GM12878 (cell line): ENCODE measurements around the gene CFB. TPM values are rescaled to one million over a fixed set of nuclear protein-coding genes. Genes with fewer than 3 reads are reported as not detected.

Experiments used
- ATAC-seq: fragments of 200-7000 bp; cut with Tn5 transposase; 3 replicates; pipeline ENCODE4 v1.9.1; 2020; ENCODE audit warnings: mild to moderate bottlenecking, moderate library complexity
- BruUV-seq: library from RNA; stranded (reverse); fragments of 400-500 nt; replicated peaks from 2 replicates; lab custom pipeline; 2021; lab: Mats Ljungman, UMichigan
- CTCF ChIA-PET: fragments of 300-600 bp; sonication (Branson Sonifier 250); formaldehyde crosslinking; extraction: SDS; loops from one replicate; lab custom pipeline; 2021; ENCODE audit warnings: inconsistent platforms; lab: Yijun Ruan, JAX
- POLR2A ChIA-PET: fragments of 350-600 bp; formaldehyde crosslinking; extraction: SDS; loops from one replicate; lab custom pipeline; 2021; ENCODE audit warnings: inconsistent platforms; lab: Charles Lee
- RAD21 ChIA-PET: fragments of 300-600 bp; sonication (Branson Sonifier 250); formaldehyde crosslinking; loops from one replicate; lab custom pipeline; 2023; ENCODE audit warnings: antibody characterized with exemption; ENCODE audit not compliant: unreplicated experiment; lab: Charles Lee
- SMC1A ChIA-PET: fragments of 300-600 bp; sonication (Branson Sonifier 250); formaldehyde crosslinking; loops from one replicate; lab custom pipeline; 2023; ENCODE audit not compliant: unreplicated experiment, uncharacterized antibody; lab: Charles Lee
- DNase-seq: peaks from one replicate; pipeline ENCODE4 v3.0.0-alpha.2; 2011; ENCODE audit warnings: low read depth, low spot score
- FAIRE-seq: peaks from 3 replicates; lab custom pipeline; 2011; peaks lifted over from hg19 to GRCh38; lab: Jason Lieb, UNC
- H2AFZ ChIP-seq: 2 replicates; pipeline ENCODE4 v1.6.0; 2011; ENCODE audit warnings: low read depth, low read length, control low read depth; ENCODE audit not compliant: control insufficient read depth
- H3K27ac ChIP-seq: 2 replicates; pipeline ENCODE4 v1.5.1; 2011; ENCODE audit warnings: control low read depth; ENCODE audit not compliant: control insufficient read depth, insufficient read depth
- H3K27me3 ChIP-seq, 2 experiments: replicated peaks in 1 of 2; 2 replicates each; pipeline versions ENCODE4 v1.6.0 to v1.6.1; 2011; ENCODE audit warnings: low read length in 1 of 2; ENCODE audit not compliant: control insufficient read depth in 2 of 2, insufficient read depth in 2 of 2
- H3K36me3 ChIP-seq, 2 experiments: 2 replicates each; pipeline ENCODE4 v1.5.1; 2011; ENCODE audit warnings: low read length in 1 of 2; ENCODE audit not compliant: control insufficient read depth in 2 of 2, insufficient read depth in 2 of 2
- H3K4me1 ChIP-seq: 2 replicates; pipeline ENCODE4 v1.6.1; 2011; ENCODE audit warnings: mild to moderate bottlenecking, low read length, moderate library complexity, mixed read lengths; ENCODE audit not compliant: control insufficient read depth, insufficient read depth
- H3K4me2 ChIP-seq: 2 replicates; pipeline ENCODE4 v1.6.0; 2011; ENCODE audit warnings: control low read depth; ENCODE audit not compliant: control insufficient read depth, insufficient read depth
- H3K4me3 ChIP-seq: fragments of 200-600 bp; sonication (generic); 2 replicates; pipeline ENCODE4 v1.5.1; 2016
- H3K79me2 ChIP-seq: 2 replicates; pipeline ENCODE4 v1.6.0; 2011; ENCODE audit warnings: low read length; ENCODE audit not compliant: control insufficient read depth, insufficient read depth
- H3K9ac ChIP-seq: 2 replicates; pipeline ENCODE4 v1.8.0; 2011; ENCODE audit warnings: low read length, control low read depth, mixed read lengths; ENCODE audit not compliant: control insufficient read depth, insufficient read depth
- H3K9me3 ChIP-seq: replicated peaks from 3 replicates; pipeline ENCODE4 v1.5.1; 2011; ENCODE audit warnings: mild to moderate bottlenecking, low read length; ENCODE audit not compliant: control insufficient read depth, insufficient read depth
- H4K20me1 ChIP-seq: 2 replicates; pipeline ENCODE4 v1.6.0; 2011; ENCODE audit not compliant: control insufficient read depth, insufficient read depth
- CHD4 ChIP-seq: fragments of 200-600 bp; sonication (generic); IDR thresholded peaks from 2 replicates; pipeline ENCODE4 v1.6.1; 2016; ENCODE audit warnings: mild to moderate bottlenecking
- DPF2 ChIP-seq: fragments of 450-650 bp; IDR thresholded peaks from 2 replicates; pipeline ENCODE4 v1.6.1; 2017; ENCODE audit warnings: mild to moderate bottlenecking
- EZH2 ChIP-seq: IDR thresholded peaks from 2 replicates; pipeline ENCODE4 v1.6.1; 2012; ENCODE audit warnings: low read depth, mild to moderate bottlenecking, control low read depth, inconsistent platforms, low read length, borderline replicate concordance; ENCODE audit not compliant: control insufficient read depth
- HSF1 ChIP-seq: fragments of 150-350 bp; IDR thresholded peaks from 2 replicates; pipeline ENCODE4 v1.6.1; 2014; ENCODE audit warnings: mild to moderate bottlenecking, low read depth, low read length
- KLF5 ChIP-seq: fragments of 450-650 bp; IDR thresholded peaks from 2 replicates; pipeline ENCODE4 v1.6.1; 2014; ENCODE audit warnings: mild to moderate bottlenecking; ENCODE audit not compliant: partially characterized antibody
- PBX3 ChIP-seq: IDR thresholded peaks from 2 replicates; pipeline ENCODE4 v1.6.1; 2011; ENCODE audit warnings: mild to moderate bottlenecking, low read depth, low read length, moderate library complexity; ENCODE audit not compliant: insufficient replicate concordance
- SIX5 ChIP-seq: IDR thresholded peaks from 2 replicates; pipeline ENCODE4 v1.6.1; 2011; ENCODE audit warnings: mild to moderate bottlenecking, low read depth, low read length, moderate library complexity; ENCODE audit not compliant: severe bottlenecking
- SMC3 ChIP-seq: IDR thresholded peaks from 2 replicates; pipeline ENCODE4 v1.6.1; 2011; ENCODE audit warnings: low read length, improper control_type of control experiment, borderline replicate concordance
- TARDBP ChIP-seq: IDR thresholded peaks from 2 replicates; pipeline ENCODE4 v1.6.1; 2016; ENCODE audit warnings: borderline replicate concordance
- WRNIP1 ChIP-seq: IDR thresholded peaks from 2 replicates; pipeline ENCODE4 v1.6.1; 2011; ENCODE audit warnings: low read depth, low read length, improper control_type of control experiment, borderline replicate concordance
- YY1 ChIP-seq: IDR thresholded peaks from 2 replicates; pipeline ENCODE4 v1.6.1; 2011; ENCODE audit warnings: low read depth, mild to moderate bottlenecking, low read length
- ZBTB11 ChIP-seq: fragments of 450-650 bp; formaldehyde crosslinking; IDR thresholded peaks from 2 replicates; pipeline ENCODE4 v1.5.0; 2022; ENCODE audit warnings: mild to moderate bottlenecking, missing genetic modification characterization
- WGBS: methylation state at CpG from one replicate; pipeline ENCODE4 v1.1.6; 2016; ENCODE audit warnings: low lambda C conversion rate; ENCODE audit not compliant: insufficient replicate concordance, insufficient coverage; ENCODE audit errors: missing lambda C conversion rate; 5-methylcytosine and 5-hydroxymethylcytosine counted together
- in situ Hi-C: fragments of 300-500 bp; cut with MboI; formaldehyde crosslinking; loops from 9 replicates; pipeline ENCODE4 v1.14.3; 2018; ENCODE audit warnings: mixed read lengths
- intact Hi-C: fragments of 100-400 bp; cut with micrococcal nuclease; formaldehyde crosslinking; loops from one replicate; pipeline ENCODE4 v1.14.2; 2022; ENCODE audit not compliant: unreplicated experiment
- polyA plus RNA-seq, 11 experiments: library from polyadenylated mRNA; depleted of rRNA in 4 of 11; unstranded in 6 of 11; stranded (reverse) in 5 of 11; fragments of >200 nt; fragmentation: Nextera tagmentation in 4 of 11; fragmentation: Illumina TruSeq in 1 of 11; extraction: Ambion mirVana in 4 of 11; extraction: Trizol in 1 of 11; gene quantifications; 1 replicate in 1 of 11; 2 replicates in 10 of 11; pipeline versions ENCODE4 v1.2.1 to v1.2.3, GENCODE V29; 2011 to 2016; ENCODE audit warnings: inconsistent platforms in 2 of 11, missing spikeins in 2 of 11, low read depth in 1 of 11
- total RNA-seq, 4 experiments: library from RNA; depleted of rRNA in 3 of 4; stranded (reverse); fragments of >200 nt in 3 of 4; fragmentation: Illumina TruSeq in 1 of 4; extraction: Trizol in 1 of 4; gene quantifications; 2 replicates each; pipeline versions ENCODE4 v1.2.1 to v1.2.3, GENCODE V29; 2013 to 2021

CFB gene
- total and polyA plus RNA-seq, 10 of the 15 experiments (the other 5 are each of a cell fraction or from before 2014, with no cell fraction given), result 0.09 to 1.7 (median 0.44) TPM; not detected in 7

GRCh38 chr6:31928672-31928939 lies 17.3 kb upstream of the CFB start:
- Histone ChIP-seq H3K79me2 (no peaks in the 10 kb centered on the region), H3K4me1 (no peaks in the 10 kb centered on the region), H3K27me3 (no peaks in the 10 kb centered on the region), H2AFZ (no peak overlapping the region), H3K4me3 (no peak overlapping the region), H3K9me3 (peaks cover 1% of the 10 kb centered on the region; the same call in 1 of the 3 replicates), H3K9ac (no peak overlapping the region), H4K20me1 (no peaks in the 10 kb centered on the region), H3K27ac (no peak overlapping the region), H3K36me3 (no peaks in the 10 kb centered on the region), H3K4me2 (no peak overlapping the region)
- WGBS, result 69% methylated on average over 9 of the region's 9 CpGs
- RAD21 ChIA-PET, result no interaction called here
- DNase-seq (no peak), ATAC-seq (no peak), FAIRE-seq (no peak)
- TF ChIP-seq EZH2 (no peak), ZBTB11 (CRISPR knock-in tag) (no peak)
- in situ Hi-C loops (no loop called here), intact Hi-C loops (no loop called here)
- POLR2A ChIA-PET, result interaction anchor here (0.5 kb wide), 1 partner anchor 367 kb away, joined by 7 read pairs; no protein-coding TSS in a partner anchor
- SMC1A ChIA-PET, result no interaction called here
- no TSS peak for BruUV-seq
- CTCF ChIA-PET, result no interaction called here

- Histone ChIP-seq H3K9me3 (no peaks in the 10 kb centered on the region; the same call in 2 of the 3 replicates), H3K27me3 (no peaks in the 10 kb centered on the region; a peak in 1 of 4 replicates), H3K4me1 (no peaks in the 10 kb centered on the region), H3K9ac (no peak overlapping the region), H3K4me3 (no peak overlapping the region), H3K4me2 (no peak overlapping the region), H3K36me3 (no peaks in the 10 kb centered on the region), H4K20me1 (no peaks in the 10 kb centered on the region), H3K79me2 (no peaks in the 10 kb centered on the region), H2AFZ (no peak overlapping the region), H3K27ac (no peak overlapping the region)
- intact Hi-C loops, result no loop called here
- ChIA-PET POLR2A (no interaction called here), SMC1A (no interaction called here), RAD21 (interaction anchor here (1.2 kb wide), 1 partner anchor 41 kb away, joined by 3 read pairs; the partner anchor contains the start of gene DXO), CTCF (no interaction called here)
- no TSS peak for BruUV-seq
- ATAC-seq (no peak), DNase-seq (no peak), FAIRE-seq (no peak)
- WGBS, result 58% methylated on average over 1 of the region's 1 CpG
- in situ Hi-C loops, result no loop called here
- no peak for TF ChIP-seq YY1
- TF ChIP-seq DPF2, result no peak
- TF ChIP-seq PBX3, result no peak
- no peak for TF ChIP-seq WRNIP1
- no peak for TF ChIP-seq SIX5
- TF ChIP-seq CHD4, result no peak
- TF ChIP-seq EZH2, result no peak
- no peak for TF ChIP-seq KLF5
- no peak for TF ChIP-seq SMC3
- TF ChIP-seq TARDBP, result no peak
- TF ChIP-seq HSF1, result no peak
Measured at GRCh38 chr6:31930962-31931361, 14.9 kb upstream of the CFB start.
